ENCODE results near the gene TMEM233. TPM values are rescaled to one million over a fixed set of nuclear protein-coding genes. Genes with fewer than 3 reads are reported as not detected.

TMEM233 gene
- total and polyA plus RNA-seq, 9 of the 15 experiments (the other 6 are each of a cell fraction or from before 2014, with no cell fraction given): 0.04 to 0.17 (median 0.07) TPM; not detected in 2

- TF ChIP-seq BRD4 (IDR thresholded peaks at IDR 0.05) (peak; percentile 78), CHD1 (IDR thresholded peaks at IDR 0.05; ENCODE audit: low read length) (peak; percentile 7), GATA2 (CRISPR knock-in tag; IDR thresholded peaks at IDR 0.05) (no peak), SIN3A (IDR thresholded peaks at IDR 0.05; ENCODE audit: borderline replicate concordance in 2 of 2, control insufficient read depth in 1 of 2, low read depth in 2 of 2, low read length in 2 of 2) (0 out of 4 replicates have a peak, but pooled peaks of 1 of the 2 experiments have one; percentile 5), ZC3H4 (CRISPR knock-in tag; IDR thresholded peaks at IDR 0.05; ENCODE audit: borderline replicate concordance) (peak; percentile 7; the same call in 1 of the 2 replicates)
Observed at GRCh38 chr12:119668324-119668841, 74.8 kb downstream of the TMEM233 start (continued).

- Histone ChIP-seq H3K9me1 (ENCODE audit: control insufficient read depth, insufficient read depth, low read length) (no peaks in the 10 kb centered on the region), H3K9me3 (replicated peaks; ENCODE audit: control insufficient read depth, insufficient read depth, low read depth, low read length) (no peaks in the 10 kb centered on the region), H3K4me2 (ENCODE audit: insufficient read depth, low read length) (peak overlapping the region; percentile 98), H3K4me3 (peak overlapping the region; percentile 81), H3K9ac (ENCODE audit: insufficient read depth in 1 of 2, low read depth in 2 of 2, low read length in 2 of 2) (peak overlapping the region; percentile 84 to 100), H4K20me1 (replicated peaks; ENCODE audit: control insufficient read depth, insufficient read depth, low read length) (no peaks in the 10 kb centered on the region), H3K79me2 (ENCODE audit: control insufficient read depth, insufficient read depth, low read length) (peaks cover 71% of the 10 kb centered on the region), H3K27me3 (ENCODE audit: control insufficient read depth in 2 of 2, insufficient read depth in 2 of 2, low read length in 2 of 2) (no peaks in the 10 kb centered on the region), H2AFZ (ENCODE audit: low read depth, low read length) (no peak overlapping the region), H3K27ac (ENCODE audit: extremely low read depth, low read depth, low read length) (peak overlapping the region; percentile 86), H3K36me3 (ENCODE audit: control insufficient read depth, insufficient read depth, low read length) (peaks cover 55% of the 10 kb centered on the region), H3K4me1 (replicated peaks in 1 of 2; ENCODE audit: control insufficient read depth in 2 of 2, insufficient read depth in 2 of 2, low read length in 2 of 2) (peaks cover 24 to 55% of the 10 kb centered on the region in 2 experiments)
- ATAC-seq (no peak), FAIRE-seq (no peak), DNase-seq (ENCODE audit: extremely low read depth in 1 of 4, low spot score in 3 of 4) (peak in 1 of 4 experiments; percentile 49)
- in situ Hi-C loops (cut with MboI) (no loop called here), intact Hi-C loops (cut with micrococcal nuclease) (loop anchor here (10.0 kb wide), 1 partner anchor 235 kb away; no protein-coding TSS in a partner anchor)
- 4% methylated on average over 11 of the region's 11 CpGs for WGBS (ENCODE audit: insufficient coverage, low coverage, missing lambda C conversion rate)
- CTCF ChIA-PET (ENCODE audit: low intra/inter-chr PET ratio): no interaction called here
- POLR2A ChIA-PET: interaction anchor here (0.6 to 4.1 kb wide), 6 partner anchors 11 to 1065 kb away, joined by 3 to 44 read pairs (median 3); no protein-coding TSS in a partner anchor
- BruUV-seq (replicated peaks): TSS peak; percentile 23
- TF ChIP-seq ZNF592 (IDR thresholded peaks at IDR 0.05) (peak; percentile 28; the same call in 1 of the 2 replicates), ARID3A (IDR thresholded peaks at IDR 0.05; ENCODE audit: borderline replicate concordance, low read depth, low read length) (no peak), CC2D1A (IDR thresholded peaks at IDR 0.05) (0 out of 2 replicates have a peak, but pooled peaks have one; percentile 7), SRF (CRISPR knock-in tag; IDR thresholded peaks at IDR 0.05) (no peak), MTA1 (IDR thresholded peaks at IDR 0.05; ENCODE audit: borderline replicate concordance) (no peak), CBX8 (IDR thresholded peaks at IDR 0.05; ENCODE audit: borderline replicate concordance, extremely low read depth, low read depth, low read length, poor library complexity, severe bottlenecking) (no peak)
Observed at GRCh38 chr12:119669744-119670472, 76.3 kb downstream of the TMEM233 start.

Data from K562 (cell line).